HG03060 (cell line): Measurements from ENCODE around the gene STOX2.

Source experiments
- ATAC-seq: cut with Tn5 transposase; IDR thresholded peaks from one replicate; pipeline ENCODE4 v1.9.1; 2021; ENCODE audit warnings: low read depth, moderate number of reproducible peaks; ENCODE audit not compliant: unreplicated experiment

Gene STOX2

DNA sequence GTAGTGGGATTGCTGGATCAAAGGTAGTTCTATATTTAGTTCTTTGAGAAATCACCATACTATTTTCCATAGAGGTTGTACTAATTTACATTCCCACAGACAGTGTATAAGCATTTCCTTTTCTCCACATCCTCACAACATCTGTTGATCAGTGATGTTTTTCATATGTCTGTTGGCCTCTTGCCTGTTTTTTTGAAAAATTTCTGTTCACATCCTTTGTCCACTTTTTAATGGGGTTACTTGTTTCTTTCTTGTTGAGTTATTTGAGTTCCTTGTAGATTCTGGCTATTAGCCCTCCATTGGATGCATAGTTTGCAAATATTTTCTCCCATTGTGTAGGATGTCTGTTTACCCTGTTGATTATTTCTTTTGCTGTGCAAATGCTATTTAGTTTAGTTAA is 72.6 kb downstream of the STOX2 start:
- ATAC-seq = no peak

DNA sequence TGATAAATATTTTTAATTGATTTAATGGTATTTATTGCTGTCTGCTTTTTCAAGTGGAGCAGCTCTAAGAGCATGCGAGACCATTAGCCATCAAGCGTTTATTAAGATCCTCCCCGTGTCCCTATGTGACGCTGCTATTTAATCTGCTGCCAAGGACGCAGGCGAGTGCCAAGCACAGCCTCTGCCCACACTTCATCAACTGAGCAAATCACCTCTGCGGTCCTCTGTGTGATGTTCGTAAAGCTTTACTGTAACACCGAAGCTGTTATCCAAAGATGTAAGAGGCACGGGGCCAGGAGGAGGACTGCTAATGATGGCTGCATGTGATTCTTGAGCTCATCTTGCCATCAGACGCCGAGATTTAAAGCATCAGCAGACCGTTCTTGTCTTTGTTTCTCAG is 79.5 kb downstream of the STOX2 start:
- no peak for ATAC-seq

DNA sequence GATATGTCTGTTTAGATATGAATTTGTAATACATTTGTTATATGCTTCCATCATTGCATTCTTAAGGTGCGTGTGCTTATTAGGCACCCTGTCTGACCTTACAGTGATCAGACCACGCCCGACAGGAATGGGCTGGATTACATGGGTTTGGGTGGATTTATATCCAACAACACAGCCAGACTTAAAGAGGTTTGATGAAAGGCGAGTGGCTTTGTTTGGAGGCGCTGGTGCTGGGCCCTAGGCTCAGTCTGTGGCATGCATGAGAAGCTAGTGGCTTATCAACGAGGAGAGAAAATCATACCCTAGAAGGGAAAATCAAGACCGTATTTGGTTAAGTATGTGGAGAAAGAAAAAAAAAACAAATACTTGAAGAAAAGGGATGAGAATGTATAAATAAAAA is 80.7 kb downstream of the STOX2 start:
- ATAC-seq = no peak

DNA sequence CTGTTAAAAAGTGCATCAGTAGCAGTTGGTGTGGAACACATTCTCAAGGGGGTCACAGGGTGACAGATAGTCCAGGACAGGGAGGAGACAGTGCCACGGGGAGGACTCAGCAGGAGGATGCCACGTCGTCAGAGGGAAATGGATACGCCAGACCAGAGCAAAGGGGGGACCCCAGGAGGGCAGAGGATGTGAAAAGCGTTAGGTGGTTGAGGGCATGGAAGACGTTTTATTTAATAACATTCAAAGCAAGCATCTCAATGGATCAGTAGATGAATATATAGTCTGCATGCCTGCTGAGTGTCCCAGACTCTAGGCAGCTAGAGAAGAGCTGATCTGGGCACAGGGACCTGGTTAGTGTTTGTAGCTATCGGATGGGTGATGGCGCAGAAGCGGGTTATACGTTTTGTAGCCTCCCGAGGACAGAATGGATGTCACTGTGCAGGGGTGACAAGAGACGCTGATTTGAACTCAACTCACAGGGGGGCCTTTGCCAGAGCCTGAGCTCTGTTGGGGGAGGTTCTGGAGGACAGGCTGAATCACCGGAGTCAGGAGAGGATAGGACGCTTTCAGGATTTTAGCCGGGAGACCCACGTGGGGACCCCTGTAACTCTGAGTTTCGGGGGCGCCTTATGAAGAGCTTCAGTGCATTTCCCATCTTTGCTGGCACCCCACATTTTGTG is 81.3 kb downstream of the STOX2 start:
- ATAC-seq = no peak

DNA sequence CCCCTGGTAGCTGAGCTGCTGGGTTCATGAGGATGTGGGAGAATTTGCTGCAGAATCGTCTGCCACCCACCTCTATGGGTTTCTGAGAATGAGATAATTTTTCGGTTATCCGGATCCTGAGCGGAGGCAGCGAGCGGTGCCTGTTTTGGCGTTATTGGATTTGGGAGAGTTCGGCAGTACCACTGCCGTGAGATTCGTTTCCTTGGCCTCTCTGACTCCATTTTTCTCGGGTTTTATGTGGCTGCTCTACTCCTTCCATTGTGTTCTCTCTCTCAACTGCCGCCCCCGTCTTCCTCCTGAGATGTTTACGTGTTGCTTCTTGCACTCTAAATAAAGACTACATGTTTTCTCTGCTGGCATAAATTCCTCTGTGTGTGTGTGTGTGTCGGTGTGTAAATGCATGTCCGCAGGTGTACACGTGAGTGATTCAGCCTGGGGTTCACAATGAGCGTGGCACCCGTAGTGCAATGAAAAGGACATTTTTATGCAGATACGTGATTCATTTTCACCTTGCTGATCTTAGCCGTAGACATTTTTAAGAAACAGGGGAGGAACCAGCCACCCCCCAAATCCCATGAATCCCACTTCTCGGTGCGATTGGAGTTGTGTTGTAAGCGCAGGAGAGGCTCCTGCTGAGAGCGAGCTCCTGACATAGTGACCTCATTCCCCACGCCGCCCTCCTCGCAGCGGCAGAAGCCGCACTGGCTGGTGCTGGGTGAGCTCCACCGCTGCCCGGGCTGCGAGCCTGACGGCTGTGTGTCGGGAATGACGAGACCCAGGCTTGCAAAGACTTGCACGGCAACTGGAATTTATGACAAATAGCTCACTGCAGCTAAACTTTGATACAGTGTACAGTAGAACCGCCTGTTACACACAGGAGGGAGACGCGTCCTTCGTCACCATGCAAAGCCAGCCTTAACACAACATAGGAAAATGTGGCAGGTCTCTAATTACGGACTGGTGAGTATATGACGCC is 82.2 kb downstream of the STOX2 start:
- no peak for ATAC-seq

DNA sequence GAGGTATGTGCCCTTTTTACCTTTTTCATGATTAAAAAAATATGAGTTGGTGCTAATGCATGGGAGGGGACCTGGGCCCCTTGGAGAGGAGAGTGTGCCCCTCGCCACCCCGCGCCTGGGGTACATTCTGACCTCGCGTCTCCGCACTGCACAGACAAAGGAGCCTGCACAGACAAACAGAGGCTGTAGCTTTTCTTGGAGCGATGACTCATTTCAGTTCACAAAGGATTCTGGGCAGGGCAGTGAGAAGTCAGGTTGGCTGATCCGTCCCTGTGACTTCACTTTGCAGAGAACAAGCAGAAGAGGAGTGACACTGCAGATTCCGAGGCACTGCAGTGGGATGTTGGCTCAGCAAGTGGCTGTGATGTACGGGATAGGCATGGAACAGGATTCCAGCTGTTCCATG is 82.9 kb downstream of the STOX2 start:
- ATAC-seq = no peak

DNA sequence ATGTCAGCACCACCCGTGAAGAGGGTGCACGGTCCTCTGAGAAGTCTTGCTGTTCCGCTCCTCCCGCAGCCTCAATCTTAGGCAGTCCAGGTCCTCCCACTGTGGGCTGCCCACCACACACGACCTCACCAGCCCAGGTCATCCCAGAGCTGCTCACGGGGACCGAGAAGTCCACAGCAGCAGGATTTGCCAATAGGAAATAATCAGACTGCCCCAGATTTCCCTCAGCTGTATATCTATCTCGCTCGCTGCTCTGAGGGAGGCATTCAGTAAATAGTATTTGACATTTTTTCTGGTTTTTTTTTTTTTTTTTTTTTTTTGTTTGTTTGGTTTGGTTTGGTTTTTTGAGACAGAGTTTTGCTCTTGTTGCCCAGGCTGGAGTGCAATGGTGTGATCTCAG is 83.8 kb downstream of the STOX2 start:
- ATAC-seq = no peak

DNA sequence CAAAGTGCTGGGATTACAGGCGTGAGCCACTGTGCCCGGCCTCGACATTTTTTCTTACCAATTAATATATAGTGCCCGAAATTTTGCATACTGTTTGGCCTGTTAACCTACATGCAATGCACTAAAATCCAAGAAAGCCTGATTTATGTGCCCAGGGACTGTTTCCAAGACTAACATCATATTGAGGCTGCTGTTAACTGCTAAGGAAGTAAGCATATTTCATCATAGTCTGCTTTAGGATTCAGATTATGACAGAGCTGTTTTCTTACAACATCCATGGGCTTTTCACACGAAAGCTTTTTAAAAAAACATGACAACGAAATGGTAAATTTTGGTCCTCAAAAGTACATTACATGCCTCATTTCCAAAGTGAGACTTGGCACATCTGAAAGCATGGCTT is 84.4 kb downstream of the STOX2 start:
- ATAC-seq = no peak

DNA sequence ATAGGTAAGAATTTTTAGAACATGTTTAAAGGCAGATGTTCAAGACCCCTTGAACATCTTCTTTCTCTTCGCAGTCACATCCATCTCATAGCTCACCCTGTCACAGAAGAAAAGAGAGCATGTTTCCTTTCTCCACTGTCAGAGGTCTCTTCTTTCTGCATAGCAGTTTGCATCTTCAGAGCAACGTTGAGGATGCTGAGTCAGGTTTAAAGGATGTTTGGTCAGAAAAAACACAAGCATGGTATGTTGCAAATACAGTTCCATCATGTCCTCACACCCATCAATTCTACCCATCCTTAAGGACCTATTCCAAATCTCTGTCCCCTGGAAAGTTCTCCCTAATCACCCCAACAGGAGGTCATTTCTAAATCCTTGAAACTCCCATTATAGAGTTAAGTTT is 84.8 kb downstream of the STOX2 start:
- no peak for ATAC-seq

DNA sequence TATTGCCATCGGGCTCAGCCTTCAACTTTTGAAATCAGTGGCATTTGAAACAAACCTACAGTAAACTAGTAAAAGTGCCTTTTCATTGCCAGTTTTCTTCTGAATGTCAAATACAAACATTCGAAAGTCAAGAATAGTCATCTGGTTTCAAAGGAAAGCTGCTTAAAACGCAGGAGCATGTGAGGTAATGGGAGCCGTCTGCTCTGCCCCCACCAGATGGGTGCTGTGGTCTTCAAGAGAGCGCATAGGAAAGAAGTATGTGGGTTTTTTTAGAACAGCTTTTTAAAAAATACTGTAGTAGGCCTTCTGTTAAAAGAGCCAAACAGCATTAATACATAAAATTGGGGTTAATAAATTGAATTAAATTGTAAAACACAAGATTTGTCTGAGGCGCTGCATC is 88.6 kb downstream of the STOX2 start:
- no peak for ATAC-seq

DNA sequence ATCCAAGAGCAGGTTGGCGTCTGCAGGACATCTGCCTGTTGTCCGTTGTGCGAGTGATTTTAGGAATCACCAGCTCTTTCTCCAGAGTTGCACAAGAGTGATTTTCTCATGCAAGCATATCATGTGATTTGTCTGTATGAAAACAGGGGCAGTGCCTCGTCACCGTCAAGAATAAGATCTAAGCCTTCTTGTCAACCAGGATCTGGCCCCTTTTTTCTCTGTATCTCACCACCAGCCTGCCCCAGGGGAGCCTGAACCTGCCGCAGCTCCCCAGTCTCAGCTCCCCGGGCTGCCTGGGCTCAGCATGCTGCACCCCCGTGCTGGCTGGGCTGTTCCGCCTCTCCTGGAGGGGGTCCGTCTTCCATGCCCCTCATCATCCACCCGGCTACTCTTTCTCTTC is 90.5 kb downstream of the STOX2 start:
- no peak for ATAC-seq

DNA sequence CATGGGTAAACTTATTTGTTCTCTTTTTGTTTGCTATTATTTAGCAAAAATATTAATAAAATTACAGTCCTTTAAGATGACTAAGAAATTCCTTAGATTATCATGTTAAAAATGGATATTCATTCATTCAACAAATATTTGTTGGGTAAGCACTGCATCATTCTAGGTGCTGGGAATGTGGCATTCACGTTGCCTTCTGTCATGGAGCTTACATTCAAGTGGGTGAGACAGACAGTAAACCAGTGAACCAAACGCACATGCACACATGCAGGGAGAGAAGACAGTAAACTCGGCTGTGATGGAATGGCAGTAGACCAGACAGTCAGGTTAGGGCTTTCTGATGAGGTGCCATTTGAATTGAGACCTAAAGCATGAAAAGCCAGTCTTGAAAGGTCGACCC is 91.8 kb downstream of the STOX2 start:
- no peak for ATAC-seq

DNA sequence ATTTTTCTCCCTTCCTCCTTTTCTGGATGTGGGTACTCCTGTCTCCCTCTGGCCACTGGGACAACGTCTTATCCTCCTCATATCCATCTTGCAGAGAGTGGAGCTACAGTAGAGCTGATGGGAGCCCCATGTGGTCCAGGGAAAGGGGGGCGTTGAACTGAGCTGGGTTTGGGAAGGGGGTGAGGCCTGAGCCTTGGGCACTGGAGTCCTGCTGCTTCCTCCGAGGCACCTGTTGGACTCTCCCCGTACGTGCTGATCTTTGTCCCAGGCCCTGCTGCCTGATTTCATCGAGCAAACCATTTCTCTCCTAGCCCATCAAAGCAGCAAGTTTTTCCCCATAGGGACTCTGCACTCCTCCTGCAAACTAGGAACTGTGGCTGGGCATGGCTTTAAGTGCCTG is 94.3 kb downstream of the STOX2 start:
- ATAC-seq = no peak

DNA sequence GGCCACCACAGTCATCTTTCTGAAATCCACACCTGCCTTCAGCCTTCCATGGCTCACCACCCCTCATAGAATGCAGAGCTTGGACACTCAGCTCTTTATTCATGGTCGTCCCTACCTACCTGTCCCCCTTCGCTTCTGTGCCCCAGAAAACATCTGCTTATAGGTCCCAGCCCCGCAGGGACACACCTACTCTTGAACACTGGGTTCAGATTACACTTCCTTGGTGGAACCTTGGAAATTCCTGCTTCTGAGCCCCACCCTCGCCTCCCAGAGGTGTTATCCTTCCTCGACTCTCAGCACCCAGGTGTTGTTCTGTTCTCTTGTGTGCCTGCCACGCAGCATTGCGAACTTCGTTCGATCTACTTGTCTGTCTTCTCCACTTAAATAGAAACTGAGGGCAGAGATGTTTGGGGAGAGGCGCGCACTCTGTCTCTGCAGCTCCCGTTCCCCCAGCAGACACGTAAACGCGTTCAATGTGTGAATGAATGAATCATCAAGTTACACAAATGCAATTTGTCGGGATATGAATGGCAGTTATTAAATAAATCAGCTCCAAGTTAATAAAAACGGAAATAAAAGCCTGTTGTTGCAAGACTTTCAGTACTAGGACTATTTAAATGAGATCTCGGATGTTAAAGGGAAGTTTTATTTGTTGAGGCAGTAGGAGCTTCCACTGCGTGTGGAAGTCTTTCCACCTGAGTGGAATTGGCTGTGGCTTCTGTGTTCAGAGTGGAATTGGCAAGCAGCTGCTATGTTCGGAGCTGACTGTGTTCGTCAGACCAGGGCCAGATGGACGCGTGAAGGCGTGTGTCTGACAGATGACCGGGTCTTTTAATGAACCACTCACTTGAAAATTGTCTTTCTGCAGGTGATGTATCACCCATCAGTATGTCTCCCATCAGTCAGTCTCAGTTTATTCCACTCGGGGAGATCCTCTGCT is 95.6 kb downstream of the STOX2 start:
- no peak for ATAC-seq

DNA sequence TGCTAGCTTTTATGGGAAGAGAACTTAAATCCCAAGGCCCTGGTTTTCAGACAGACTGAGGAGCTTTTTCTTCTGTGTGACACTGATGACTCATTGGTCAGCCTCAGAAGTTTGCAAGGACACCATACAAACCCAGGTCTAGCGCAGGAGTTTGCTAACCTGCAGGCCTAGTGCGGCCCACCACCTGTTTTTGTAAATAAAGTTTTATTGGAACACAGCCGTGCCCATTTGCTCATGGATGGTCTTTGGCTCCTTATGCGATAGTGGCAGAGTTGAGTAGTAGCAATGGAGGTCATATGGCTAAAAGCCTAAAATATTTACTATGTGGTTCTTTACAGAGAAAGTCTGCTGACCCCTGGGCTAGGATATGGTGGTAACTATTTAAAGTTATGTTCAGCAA is 98.3 kb downstream of the STOX2 start:
- ATAC-seq = no peak

DNA sequence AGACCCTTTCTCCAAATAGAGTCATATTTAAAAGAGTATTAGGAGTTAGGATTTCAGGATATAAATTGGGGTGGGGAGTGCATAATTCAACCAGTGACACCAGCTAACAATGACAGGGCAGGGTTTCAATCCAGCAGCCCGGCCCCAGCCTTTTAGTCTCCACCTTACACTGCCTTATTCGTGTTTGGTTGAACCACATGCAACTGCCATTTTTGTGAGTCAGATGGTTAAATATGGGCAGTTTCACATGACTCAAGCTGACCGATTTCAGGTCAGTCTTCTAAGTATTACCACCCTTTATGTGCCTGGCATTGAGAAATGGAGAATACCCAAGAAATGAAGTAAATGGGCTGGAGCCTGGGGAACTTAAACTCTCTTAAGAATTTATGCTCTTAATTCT is 102.8 kb downstream of the STOX2 start:
- no peak for ATAC-seq

DNA sequence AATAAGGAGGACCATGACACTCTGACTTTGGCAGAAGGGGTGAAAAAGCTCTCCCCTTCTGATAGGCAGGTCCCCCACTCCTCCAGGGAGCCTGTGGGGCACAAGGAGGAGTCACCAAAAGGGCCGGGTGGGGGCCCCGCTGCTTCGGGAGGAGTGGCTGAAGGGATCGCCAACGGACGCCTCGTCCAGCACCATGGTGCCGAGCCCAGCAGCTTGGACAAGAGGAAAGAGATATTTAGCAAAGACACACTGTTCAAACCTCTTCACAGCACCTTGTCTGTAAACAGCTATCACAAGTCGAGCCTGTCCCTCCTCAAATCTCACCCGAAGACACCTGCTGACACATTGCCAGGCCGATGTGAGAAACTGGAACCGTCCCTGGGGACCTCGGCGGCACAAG is 105.6 kb downstream of the STOX2 start:
- ATAC-seq = no peak

DNA sequence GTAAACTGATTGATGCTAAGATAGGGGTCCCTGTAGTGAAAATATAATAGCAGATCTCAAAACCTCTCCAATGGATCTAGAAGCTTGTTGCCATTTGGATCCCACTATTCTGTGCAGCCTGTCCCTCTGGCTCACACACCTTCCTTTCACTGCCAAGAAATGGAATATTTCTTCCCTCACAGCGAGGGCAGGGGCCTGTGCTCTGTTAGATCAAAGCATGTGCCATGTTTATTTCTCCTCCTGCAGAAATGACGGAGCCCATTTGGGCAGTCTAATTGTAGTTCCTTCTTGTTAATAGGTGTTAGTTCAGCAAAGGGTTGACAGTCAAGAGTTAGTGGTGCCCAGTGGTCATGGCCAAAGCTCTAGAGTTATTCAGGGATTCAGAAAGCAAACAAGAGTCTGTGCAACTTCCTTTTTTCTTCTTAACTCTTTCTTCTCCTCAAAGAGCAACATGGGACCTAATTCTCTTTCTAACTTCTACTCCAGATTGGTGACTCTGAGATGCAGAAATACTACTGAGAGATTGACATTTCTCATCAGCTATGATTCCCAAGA is 106.8 kb downstream of the STOX2 start:
- ATAC-seq = no peak

DNA sequence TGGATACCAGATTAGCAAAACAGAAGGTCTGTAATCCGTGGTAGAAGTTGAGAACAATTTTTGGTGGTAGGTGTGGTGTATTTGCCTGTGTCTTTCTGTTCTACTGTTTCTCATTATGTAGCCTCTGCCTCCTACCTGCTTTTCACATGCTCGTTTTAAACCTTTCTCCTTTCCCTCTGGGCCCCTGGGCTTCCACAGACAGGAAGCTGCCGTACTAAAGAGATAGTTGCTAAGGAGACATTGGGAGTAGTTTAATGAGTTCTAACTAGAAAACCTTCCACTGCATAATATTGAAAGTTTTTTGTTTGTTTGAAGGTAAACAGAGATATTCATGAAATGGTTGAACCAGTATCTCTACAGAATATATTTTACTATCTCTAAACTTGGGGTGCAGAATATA is 107.8 kb downstream of the STOX2 start:
- ATAC-seq = no peak

DNA sequence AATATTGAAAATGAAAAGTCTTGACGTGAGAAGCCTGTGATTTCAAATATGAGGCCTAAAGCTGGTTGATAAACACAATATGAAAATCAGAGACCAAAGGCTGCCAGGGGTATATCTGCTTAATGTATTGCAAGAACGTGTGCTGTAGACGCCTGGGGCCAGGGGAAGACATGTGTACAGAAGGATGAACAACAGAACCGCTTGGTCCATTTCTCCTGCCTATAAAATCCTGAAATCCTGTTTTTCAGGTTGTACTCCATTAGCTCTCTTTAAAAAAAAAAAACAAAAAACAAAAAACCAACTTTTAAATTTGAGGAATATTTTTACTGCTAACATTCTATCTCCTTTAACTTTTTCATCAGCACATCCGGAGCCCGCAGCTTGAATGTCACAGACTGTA is 109.2 kb downstream of the STOX2 start:
- no peak for ATAC-seq
